22Rv1 (cell line): ENCODE data around the gene HPGDS.

ENCODE experiments used
- CTCF ChIP-seq: fragments of 450-650 bp; IDR thresholded peaks from 2 replicates; pipeline ENCODE4 v1.5.1; 2017; ENCODE audit warnings: mild to moderate bottlenecking
- ZFX ChIP-seq: fragments of 450-650 bp; IDR thresholded peaks from 2 replicates; pipeline ENCODE4 v1.6.1; 2017; ENCODE audit warnings: antibody characterized with exemption, borderline replicate concordance

GRCh38 chr4:94389595-94390267 is 47.1 kb upstream of the HPGDS start:
- TF ChIP-seq CTCF (no peak), ZFX (no peak)
